Panc1 (cell line): ENCODE data around the gene CELA3A. TPM values are rescaled to one million over a fixed set of nuclear protein-coding genes. Genes with fewer than 3 reads are reported as not detected.
A peak's percentile ranks its signal among the peaks of the same experiment; 100 is the strongest.

Experiments used
- ATAC-seq: fragments of 200-7000 bp; cut with Tn5 transposase; 2 replicates; pipeline ENCODE4 v1.9.1; 2020; ENCODE audit warnings: mild to moderate bottlenecking, moderate library complexity
- BruUV-seq: library from RNA; stranded (reverse); fragments of 400-500 nt; replicated peaks from 2 replicates; lab custom pipeline; 2021; lab: Mats Ljungman, UMichigan
- CTCF ChIA-PET: fragments of 300-600 bp; sonication (Branson Sonifier 250); formaldehyde crosslinking; loops from one replicate; lab custom pipeline; 2022; ENCODE audit warnings: antibody characterized with exemption; lab: Charles Lee
- POLR2A ChIA-PET: fragments of 300-600 bp; sonication (Branson Sonifier 250); formaldehyde crosslinking; loops from one replicate; lab custom pipeline; 2022; ENCODE audit warnings: antibody characterized with exemption; lab: Charles Lee
- DNase-seq: peaks from one replicate; pipeline ENCODE4 v3.0.0-alpha.2; 2010; ENCODE audit warnings: low read depth, low spot score
- H3K27ac ChIP-seq: 2 replicates; pipeline ENCODE4 v1.5.1; 2011; ENCODE audit warnings: mild to moderate bottlenecking, low read length, inconsistent platforms
- H3K27me3 ChIP-seq: fragments of 200-500 bp; sonication (Bioruptor generic); 2 replicates; pipeline ENCODE4 v1.6.0; 2014; ENCODE audit warnings: low read length, inconsistent platforms; ENCODE audit not compliant: control insufficient read depth, insufficient read depth
- H3K36me3 ChIP-seq: fragments of 200-500 bp; sonication (Bioruptor generic); 2 replicates; pipeline ENCODE4 v1.5.1; 2014; ENCODE audit warnings: inconsistent platforms, mild to moderate bottlenecking, low read length, moderate library complexity; ENCODE audit not compliant: control insufficient read depth, insufficient read depth
- H3K4me1 ChIP-seq: 2 replicates; pipeline ENCODE4 v1.5.1; 2011; ENCODE audit warnings: inconsistent platforms, mild to moderate bottlenecking, low read length, moderate library complexity; ENCODE audit not compliant: control insufficient read depth, insufficient read depth
- H3K4me3 ChIP-seq, 2 experiments: 2 replicates each; pipeline ENCODE4 v1.5.1; 2011 to 2012; ENCODE audit warnings: low read depth in 2 of 2, low read length in 2 of 2, mild to moderate bottlenecking in 2 of 2, inconsistent platforms in 1 of 2, moderate library complexity in 1 of 2
- H3K9me3 ChIP-seq: fragments of 200-500 bp; sonication (Bioruptor generic); 2 replicates; pipeline ENCODE4 v1.5.1; 2014; ENCODE audit warnings: low read depth, mild to moderate bottlenecking, inconsistent platforms, low read length, moderate library complexity; ENCODE audit not compliant: control insufficient read depth, insufficient read depth
- POLR2AphosphoS5 ChIP-seq: IDR thresholded peaks from 2 replicates; pipeline ENCODE4 v1.6.1; 2012; ENCODE audit warnings: mild to moderate bottlenecking, low read depth, low read length, moderate library complexity
- SIN3A ChIP-seq: IDR thresholded peaks from 2 replicates; pipeline ENCODE4 v1.6.1; 2012; ENCODE audit warnings: low read depth, mild to moderate bottlenecking, low read length, moderate library complexity, borderline replicate concordance; ENCODE audit not compliant: insufficient read depth
- TCF7L2 ChIP-seq: IDR thresholded peaks from 2 replicates; pipeline ENCODE4 v1.6.1; 2011; ENCODE audit warnings: mild to moderate bottlenecking, low read depth, low read length, inconsistent platforms
- in situ Hi-C: cut with HindIII; loops from 2 replicates; pipeline ENCODE4 v1.10.0; 2016; ENCODE audit warnings: low sequenced_read_pairs, low pct_unique_long_range_greater_than_20kb
- intact Hi-C: fragments of 100-400 bp; cut with micrococcal nuclease; formaldehyde crosslinking; loops from one replicate; pipeline ENCODE4 v1.10.0; 2022; ENCODE audit not compliant: unreplicated experiment
- total RNA-seq: library from RNA; stranded (reverse); gene quantifications from one replicate; pipeline ENCODE4 v1.2.1, GENCODE V29; 2021; ENCODE audit not compliant: unreplicated experiment
- TF ChIP-seq, protein P1 (sequence below): fragments of 450-650 bp; IDR thresholded peaks from 2 replicates; pipeline ENCODE4 v1.5.1; 2017; ENCODE audit warnings: mild to moderate bottlenecking
- TF ChIP-seq, protein P2 (sequence below), 2 experiments: IDR thresholded peaks; 2 replicates each; pipeline ENCODE4 v1.6.1; 2011 to 2012; ENCODE audit warnings: low read depth in 2 of 2, control low read depth in 1 of 2, low read length in 1 of 2, mild to moderate bottlenecking in 1 of 2, moderate library complexity in 1 of 2; ENCODE audit not compliant: insufficient read depth in 1 of 2

Gene CELA3A
- total RNA-seq, 1 experiment from 2014 or later: 5.9 TPM

DNA sequence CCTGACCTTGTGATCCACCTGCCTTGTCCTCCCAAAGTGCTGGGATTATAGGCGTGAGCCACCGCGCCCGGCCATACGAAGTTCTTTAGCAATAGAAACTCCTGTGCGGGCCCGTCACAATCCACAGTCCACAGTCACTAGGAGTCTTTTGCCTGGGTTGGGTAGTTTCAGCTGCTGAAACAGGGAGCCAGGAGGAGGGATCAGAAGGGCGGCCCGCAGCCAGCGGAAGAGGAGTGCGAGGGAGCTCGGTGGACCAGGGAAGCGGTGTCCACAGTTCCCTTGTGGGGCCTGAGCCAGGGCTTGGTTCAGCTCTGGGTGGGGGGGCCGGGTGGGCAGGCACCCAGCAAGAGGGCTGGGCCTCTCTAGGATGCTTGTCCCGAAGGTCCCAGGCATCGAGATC, 46.4 kb upstream of the CELA3A start:
- in situ Hi-C loops (no loop called here), intact Hi-C loops (no loop called here)
- ChIA-PET CTCF (no interaction called here), POLR2A (interaction anchor here (0.5 to 1.5 kb wide), 4 partner anchors 12 to 1273 kb away, joined by 3 to 5 read pairs (median 4); no protein-coding TSS in a partner anchor)
- Histone ChIP-seq H3K36me3 (no peaks in the 10 kb centered on the region), H3K27ac (no peak overlapping the region), H3K4me1 (peaks cover 21% of the 10 kb centered on the region), H3K27me3 (no peaks in the 10 kb centered on the region), H3K4me3 (no peak overlapping the region), H3K9me3 (no peaks in the 10 kb centered on the region)
- BruUV-seq: no TSS peak
- TF ChIP-seq, protein P1, sequence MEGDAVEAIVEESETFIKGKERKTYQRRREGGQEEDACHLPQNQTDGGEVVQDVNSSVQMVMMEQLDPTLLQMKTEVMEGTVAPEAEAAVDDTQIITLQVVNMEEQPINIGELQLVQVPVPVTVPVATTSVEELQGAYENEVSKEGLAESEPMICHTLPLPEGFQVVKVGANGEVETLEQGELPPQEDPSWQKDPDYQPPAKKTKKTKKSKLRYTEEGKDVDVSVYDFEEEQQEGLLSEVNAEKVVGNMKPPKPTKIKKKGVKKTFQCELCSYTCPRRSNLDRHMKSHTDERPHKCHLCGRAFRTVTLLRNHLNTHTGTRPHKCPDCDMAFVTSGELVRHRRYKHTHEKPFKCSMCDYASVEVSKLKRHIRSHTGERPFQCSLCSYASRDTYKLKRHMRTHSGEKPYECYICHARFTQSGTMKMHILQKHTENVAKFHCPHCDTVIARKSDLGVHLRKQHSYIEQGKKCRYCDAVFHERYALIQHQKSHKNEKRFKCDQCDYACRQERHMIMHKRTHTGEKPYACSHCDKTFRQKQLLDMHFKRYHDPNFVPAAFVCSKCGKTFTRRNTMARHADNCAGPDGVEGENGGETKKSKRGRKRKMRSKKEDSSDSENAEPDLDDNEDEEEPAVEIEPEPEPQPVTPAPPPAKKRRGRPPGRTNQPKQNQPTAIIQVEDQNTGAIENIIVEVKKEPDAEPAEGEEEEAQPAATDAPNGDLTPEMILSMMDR: no peak
- TF ChIP-seq TCF7L2: no peak
- TF ChIP-seq, protein P2, sequence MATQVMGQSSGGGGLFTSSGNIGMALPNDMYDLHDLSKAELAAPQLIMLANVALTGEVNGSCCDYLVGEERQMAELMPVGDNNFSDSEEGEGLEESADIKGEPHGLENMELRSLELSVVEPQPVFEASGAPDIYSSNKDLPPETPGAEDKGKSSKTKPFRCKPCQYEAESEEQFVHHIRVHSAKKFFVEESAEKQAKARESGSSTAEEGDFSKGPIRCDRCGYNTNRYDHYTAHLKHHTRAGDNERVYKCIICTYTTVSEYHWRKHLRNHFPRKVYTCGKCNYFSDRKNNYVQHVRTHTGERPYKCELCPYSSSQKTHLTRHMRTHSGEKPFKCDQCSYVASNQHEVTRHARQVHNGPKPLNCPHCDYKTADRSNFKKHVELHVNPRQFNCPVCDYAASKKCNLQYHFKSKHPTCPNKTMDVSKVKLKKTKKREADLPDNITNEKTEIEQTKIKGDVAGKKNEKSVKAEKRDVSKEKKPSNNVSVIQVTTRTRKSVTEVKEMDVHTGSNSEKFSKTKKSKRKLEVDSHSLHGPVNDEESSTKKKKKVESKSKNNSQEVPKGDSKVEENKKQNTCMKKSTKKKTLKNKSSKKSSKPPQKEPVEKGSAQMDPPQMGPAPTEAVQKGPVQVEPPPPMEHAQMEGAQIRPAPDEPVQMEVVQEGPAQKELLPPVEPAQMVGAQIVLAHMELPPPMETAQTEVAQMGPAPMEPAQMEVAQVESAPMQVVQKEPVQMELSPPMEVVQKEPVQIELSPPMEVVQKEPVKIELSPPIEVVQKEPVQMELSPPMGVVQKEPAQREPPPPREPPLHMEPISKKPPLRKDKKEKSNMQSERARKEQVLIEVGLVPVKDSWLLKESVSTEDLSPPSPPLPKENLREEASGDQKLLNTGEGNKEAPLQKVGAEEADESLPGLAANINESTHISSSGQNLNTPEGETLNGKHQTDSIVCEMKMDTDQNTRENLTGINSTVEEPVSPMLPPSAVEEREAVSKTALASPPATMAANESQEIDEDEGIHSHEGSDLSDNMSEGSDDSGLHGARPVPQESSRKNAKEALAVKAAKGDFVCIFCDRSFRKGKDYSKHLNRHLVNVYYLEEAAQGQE (IDR thresholded peaks at IDR 0.05; ENCODE audit: insufficient read depth in 1 of 2, low read depth in 2 of 2, low read length in 1 of 2): no peak
- no peak for TF ChIP-seq SIN3A
- TF ChIP-seq POLR2AphosphoS5: no peak
- no peak for ATAC-seq
- no peak for DNase-seq

DNA sequence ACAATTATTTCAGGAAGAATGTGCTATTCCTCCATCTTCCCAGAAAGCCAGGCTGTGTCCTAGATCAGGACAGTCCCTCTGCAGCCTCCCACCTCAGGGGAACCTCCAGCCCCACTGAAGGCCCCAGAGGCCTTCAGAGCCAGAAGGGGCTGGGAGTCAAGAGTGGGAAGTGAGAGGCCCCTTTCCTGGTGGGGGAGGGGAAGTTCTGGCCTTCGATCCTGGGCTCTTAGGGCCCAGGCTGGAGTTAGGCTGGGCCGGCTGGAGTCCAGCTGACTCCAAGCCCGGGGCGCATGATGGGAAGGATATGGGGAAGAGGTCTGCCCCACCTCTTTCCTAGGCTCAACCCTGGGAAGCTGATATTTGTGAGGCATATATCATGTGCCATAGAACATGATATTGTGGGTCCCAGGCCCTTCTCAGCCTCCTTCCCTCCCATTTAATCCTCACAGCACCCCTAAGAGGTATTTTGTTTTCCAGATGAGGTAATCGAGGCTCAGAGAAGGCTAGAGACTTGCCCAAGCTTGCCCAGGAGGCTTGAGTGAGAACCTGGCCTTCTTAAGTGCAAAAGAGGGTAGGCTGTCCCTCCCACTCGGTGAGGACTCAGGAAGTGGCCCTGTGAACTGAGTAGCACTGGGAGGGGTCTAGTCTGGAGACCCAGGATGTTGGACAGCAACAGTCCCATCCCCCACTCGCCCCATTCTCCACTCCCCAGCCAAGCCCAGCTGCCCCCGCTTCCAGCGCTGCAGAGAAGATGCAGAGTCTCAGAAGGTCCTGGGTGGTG, 45.8 kb upstream of the CELA3A start:
- H3K36me3 ChIP-seq: no peaks in the 10 kb centered on the region
- H3K9me3 ChIP-seq: no peaks in the 10 kb centered on the region
- ATAC-seq (no peak), DNase-seq (no peak)
- no TSS peak for BruUV-seq
- no peaks in the 10 kb centered on the region for H3K27me3 ChIP-seq
- H3K27ac ChIP-seq: peak overlapping the region; percentile 67; the same call in 1 of the 2 replicates
- no peak overlapping the region for H3K4me3 ChIP-seq
- CTCF ChIA-PET: no interaction called here
- no peak for TF ChIP-seq POLR2AphosphoS5
- no peak for TF ChIP-seq SIN3A
- no peak for TF ChIP-seq TCF7L2
- TF ChIP-seq, protein P2 (IDR thresholded peaks at IDR 0.05; ENCODE audit: insufficient read depth in 1 of 2, low read depth in 2 of 2, low read length in 1 of 2): no peak
- intact Hi-C loops: no loop called here
- POLR2A ChIA-PET: interaction anchor here (0.5 to 1.5 kb wide), 4 partner anchors 13 to 1273 kb away, joined by 3 to 7 read pairs (median 4); no protein-coding TSS in a partner anchor
- in situ Hi-C loops: no loop called here
- peaks cover 21% of the 10 kb centered on the region for H3K4me1 ChIP-seq
